CD4-positive, alpha-beta T cell (primary cell): Measurements from ENCODE around the gene MEIS1. TPM values are rescaled to one million over a fixed set of nuclear protein-coding genes. Genes with fewer than 3 reads are reported as not detected.

Source experiments
- ATAC-seq: fragments of 200-7000 bp; cut with Tn5 transposase; one replicate; pipeline ENCODE4 v1.10.0; 2022; ENCODE audit warnings: mild to moderate bottlenecking; ENCODE audit not compliant: poor library complexity
- CTCF ChIA-PET: fragments of 350-600 bp; sonication (Branson Sonifier 250); formaldehyde crosslinking; loops from one replicate; lab custom pipeline; 2021; ENCODE audit warnings: antibody characterized with exemption, inconsistent platforms; lab: Charles Lee
- POLR2A ChIA-PET: fragments of 350-600 bp; sonication (Branson Sonifier 250); formaldehyde crosslinking; loops from one replicate; lab custom pipeline; 2021; ENCODE audit warnings: antibody characterized with exemption, inconsistent platforms; lab: Charles Lee
- DNase-seq, 14 experiments: peaks; one replicate each; pipeline ENCODE4 v3.0.0-alpha.2; 2013 to 2020; ENCODE audit warnings: mixed read lengths in 2 of 14
- H3K27ac ChIP-seq, 2 donors: one replicate each; pipeline versions ENCODE4 v1.5.1 to v1.7.0; 2013; ENCODE audit warnings: low read length in 2 of 2, low read depth in 1 of 2, mild to moderate bottlenecking in 1 of 2
- H3K27me3 ChIP-seq, 2 experiments: 1 replicate in 1 of 2; 2 replicates in 1 of 2; pipeline versions ENCODE4 v1.6.1 to v1.7.0; 2013; ENCODE audit warnings: low read length in 2 of 2, control low read depth in 1 of 2, mild to moderate bottlenecking in 1 of 2, moderate library complexity in 1 of 2; ENCODE audit not compliant: insufficient read depth in 2 of 2, control insufficient read depth in 1 of 2
- H3K36me3 ChIP-seq: one replicate; pipeline ENCODE4 v1.6.1; 2013; ENCODE audit warnings: low read length, control low read depth; ENCODE audit not compliant: insufficient read depth
- H3K4me1 ChIP-seq: one replicate; pipeline ENCODE4 v1.6.1; 2013; ENCODE audit warnings: low read length, control low read depth; ENCODE audit not compliant: insufficient read depth
- H3K4me3 ChIP-seq: one replicate; pipeline ENCODE4 v1.5.1; 2013; ENCODE audit warnings: mild to moderate bottlenecking, low read length, moderate library complexity
- H3K9me3 ChIP-seq, 2 experiments: 1 replicate in 1 of 2; 2 replicates in 1 of 2; pipeline versions ENCODE4 v1.6.1 to v1.7.0; 2013; ENCODE audit warnings: low read length in 2 of 2, mild to moderate bottlenecking in 2 of 2, control low read depth in 1 of 2, moderate library complexity in 1 of 2; ENCODE audit not compliant: control insufficient read depth in 1 of 2, insufficient read depth in 1 of 2
- H3K27ac Mint-ChIP-seq: one replicate; pipeline ENCODE4 v1.8.0; 2020; ENCODE audit warnings: mixed read lengths
- H3K27me3 Mint-ChIP-seq: one replicate; pipeline ENCODE4 v1.8.0; 2021; ENCODE audit warnings: mixed read lengths
- H3K36me3 Mint-ChIP-seq: one replicate; pipeline ENCODE4 v1.8.0; 2021; ENCODE audit warnings: low read depth, mixed read lengths
- H3K4me1 Mint-ChIP-seq: one replicate; pipeline ENCODE4 v1.8.0; 2021; ENCODE audit warnings: low read depth, mixed read lengths
- H3K4me3 Mint-ChIP-seq: one replicate; pipeline ENCODE4 v1.8.0; 2020; ENCODE audit warnings: mild to moderate bottlenecking, mixed read lengths
- H3K9me3 Mint-ChIP-seq: one replicate; pipeline ENCODE4 v1.8.0; 2020; ENCODE audit warnings: mixed read lengths
- CTCF ChIP-seq: fragments of 200-600 bp; IDR thresholded peaks from one replicate; pipeline ENCODE4 v1.8.0; 2022; ENCODE audit warnings: antibody characterized with exemption, mild to moderate bottlenecking
- intact Hi-C, 2 experiments: fragments of 100-400 bp; cut with DNase I in 1 of 2; cut with micrococcal nuclease in 1 of 2; formaldehyde crosslinking; loops; one replicate each; pipeline versions ENCODE4 v1.15.1 to v1.9.0; 2023 to 2025; cut with DNase I, micrococcal nuclease
- total RNA-seq, 174 experiments: library from RNA in 2 of 174; stranded (reverse) in 2 of 174; gene quantifications; one replicate each; pipeline ENCODE4 v1.2.3 and lab custom pipeline; 2021 to 2026

The MEIS1 gene
- total RNA-seq, 2 experiments from 2014 or later = not detected

GRCh38 chr2:66535574-66536289 is 100.8 kb downstream of the MEIS1 start:
- Histone ChIP-seq H3K36me3 (no peaks in the 10 kb centered on the region), H3K27ac (no peak overlapping the region), H3K9me3 (no peaks in the 10 kb centered on the region), H3K4me3 (no peak overlapping the region), H3K27me3 (no peaks in the 10 kb centered on the region), H3K4me1 (no peaks in the 10 kb centered on the region)
- Mint-ChIP-seq H3K27ac (no peak overlapping the region), H3K36me3 (no peaks in the 10 kb centered on the region), H3K27me3 (no peaks in the 10 kb centered on the region), H3K4me1 (no peaks in the 10 kb centered on the region), H3K4me3 (no peak overlapping the region), H3K9me3 (no peaks in the 10 kb centered on the region)
- POLR2A ChIA-PET = no interaction called here
- CTCF ChIA-PET = no interaction called here
- intact Hi-C loops = no loop called here
- DNase-seq (no peak), ATAC-seq (no peak)
- TF ChIP-seq CTCF = no peak

GRCh38 chr2:66536290-66536673 is 101.4 kb downstream of the MEIS1 start:
- Mint-ChIP-seq H3K27ac (no peak overlapping the region), H3K27me3 (no peaks in the 10 kb centered on the region), H3K4me1 (no peaks in the 10 kb centered on the region), H3K4me3 (no peak overlapping the region), H3K9me3 (no peaks in the 10 kb centered on the region), H3K36me3 (no peaks in the 10 kb centered on the region)
- ChIA-PET CTCF (interaction anchor here (0.6 kb wide), 1 partner anchor 24 kb away, joined by 6 read pairs; no protein-coding TSS in a partner anchor), POLR2A (no interaction called here)
- H3K9me3 ChIP-seq = no peaks in the 10 kb centered on the region
- no peak for TF ChIP-seq CTCF
- H3K36me3 ChIP-seq = no peaks in the 10 kb centered on the region
- intact Hi-C loops = no loop called here
- no peaks in the 10 kb centered on the region for H3K4me1 ChIP-seq
- ATAC-seq = no peak
- no peaks in the 10 kb centered on the region for H3K27me3 ChIP-seq
- no peak overlapping the region for H3K27ac ChIP-seq
- DNase-seq = no peak
- no peak overlapping the region for H3K4me3 ChIP-seq

GRCh38 chr2:66536997-66537396 is 102.1 kb downstream of the MEIS1 start:
- no peak for TF ChIP-seq CTCF
- H3K36me3 ChIP-seq = no peaks in the 10 kb centered on the region
- CTCF ChIA-PET = interaction anchor here (0.6 kb wide), 1 partner anchor 23 kb away, joined by 6 read pairs; no protein-coding TSS in a partner anchor

More at GRCh38 chr2:66536997-66537396, 102.1 kb downstream of the MEIS1 start:
- no peaks in the 10 kb centered on the region for H3K9me3 Mint-ChIP-seq
- no peaks in the 10 kb centered on the region for H3K4me1 Mint-ChIP-seq
- Histone ChIP-seq H3K4me1 (no peaks in the 10 kb centered on the region), H3K27me3 (no peaks in the 10 kb centered on the region), H3K27ac (no peak overlapping the region), H3K9me3 (no peaks in the 10 kb centered on the region), H3K4me3 (no peak overlapping the region)
- intact Hi-C loops = no loop called here
- H3K27ac Mint-ChIP-seq = no peak overlapping the region
- no peak for DNase-seq
- POLR2A ChIA-PET = no interaction called here
- no peak overlapping the region for H3K4me3 Mint-ChIP-seq
- no peaks in the 10 kb centered on the region for H3K36me3 Mint-ChIP-seq
- no peak for ATAC-seq
- H3K27me3 Mint-ChIP-seq = no peaks in the 10 kb centered on the region
